GM19043 (cell line): ENCODE measurements around the gene ADAMTS17.

ENCODE experiments used
- ATAC-seq: cut with Tn5 transposase; IDR thresholded peaks from one replicate; pipeline ENCODE4 v1.9.1; 2021; ENCODE audit warnings: low read depth; ENCODE audit not compliant: unreplicated experiment

The ADAMTS17 gene

DNA sequence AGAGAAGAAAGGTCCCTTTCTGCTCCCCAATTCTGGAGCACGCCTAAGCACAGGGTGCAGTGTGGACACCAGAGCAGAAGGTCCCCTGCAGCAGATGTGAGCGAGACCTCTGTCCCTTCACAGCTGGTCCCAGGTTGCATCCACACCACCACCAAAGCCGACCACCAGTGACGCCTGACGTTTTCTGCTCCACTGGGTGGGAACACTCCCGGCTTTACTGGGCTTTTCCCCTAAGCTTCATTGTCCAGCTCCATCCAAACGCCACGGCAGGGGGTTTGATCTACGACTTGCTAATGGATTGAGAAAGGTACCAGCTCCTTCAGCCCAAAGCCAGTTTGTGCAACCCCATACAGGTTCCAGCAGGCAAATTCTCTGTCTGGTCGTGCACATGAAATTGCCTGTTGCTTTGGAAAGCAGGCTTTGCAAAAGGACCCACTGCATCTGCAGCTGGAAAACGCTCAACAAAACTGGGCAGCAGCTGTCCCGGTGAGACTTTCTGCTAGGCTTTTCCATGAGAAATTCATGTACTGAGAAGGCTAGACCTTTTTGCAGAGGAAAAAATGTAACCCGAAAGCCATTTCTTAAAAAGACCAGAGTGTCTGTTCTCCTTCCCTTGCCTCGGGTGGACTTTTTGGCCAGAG, 31.1 kb downstream of the ADAMTS17 start:
- ATAC-seq = no peak

DNA sequence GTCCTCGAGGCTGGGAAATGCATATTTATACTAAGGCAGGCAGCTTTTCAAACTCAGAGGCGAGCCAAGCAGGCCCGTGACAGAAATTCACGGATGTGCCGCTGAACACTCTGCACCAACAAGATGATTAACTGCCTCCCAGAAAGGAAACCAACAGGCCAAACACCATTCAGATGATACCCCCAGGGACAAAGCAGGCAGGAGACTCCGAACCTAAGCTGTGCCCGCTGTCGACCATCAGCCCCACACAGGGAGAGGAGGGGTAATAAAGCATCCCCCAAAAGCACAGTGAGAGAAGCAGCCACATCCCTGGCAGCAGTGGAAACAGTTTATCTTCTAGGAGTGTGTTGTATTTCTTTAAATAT, 31.8 kb downstream of the ADAMTS17 start:
- no peak for ATAC-seq

DNA sequence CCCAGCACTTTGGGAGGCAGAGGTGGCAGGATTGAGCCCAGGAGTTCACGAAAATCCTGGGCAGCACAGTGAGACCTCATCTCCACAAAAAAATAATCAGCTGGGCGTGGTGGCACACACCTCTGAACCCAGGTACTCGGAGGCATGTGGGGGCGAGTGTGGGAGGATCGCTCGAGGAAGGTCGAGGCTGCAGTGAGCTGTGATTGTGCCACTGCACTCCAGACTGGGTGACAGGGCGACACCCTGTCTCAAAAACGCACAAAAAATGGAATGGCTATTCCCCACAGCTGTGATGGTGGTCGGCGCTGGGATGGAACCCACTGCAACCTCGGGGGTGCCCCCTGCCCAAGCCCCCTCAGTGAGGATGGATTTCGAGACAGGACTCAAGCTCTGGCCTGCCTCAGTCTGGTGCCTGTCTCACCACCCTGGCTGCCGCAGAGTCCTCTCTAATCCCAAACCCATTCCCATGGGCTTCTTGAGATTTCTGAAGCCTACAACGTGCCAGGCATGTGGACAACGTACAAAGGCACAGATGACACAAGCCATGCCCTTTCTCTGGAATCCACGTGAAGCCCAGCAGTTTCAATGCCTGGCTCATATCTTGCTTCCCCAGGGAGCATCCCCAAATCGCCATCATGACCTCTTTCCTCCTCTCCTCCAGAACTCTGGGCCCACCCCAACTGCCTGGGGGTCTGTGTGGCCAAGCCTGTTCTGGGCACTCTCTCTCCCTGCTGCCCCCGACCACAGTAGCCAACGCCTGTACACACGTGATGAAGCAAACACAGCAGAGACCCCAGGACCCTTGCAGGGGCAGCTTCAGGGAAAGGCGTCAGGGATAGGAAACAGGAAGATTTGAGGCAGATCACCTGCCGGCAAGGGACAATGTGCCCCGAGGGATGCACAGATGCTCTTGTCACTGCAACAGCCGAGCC, 32.4 kb downstream of the ADAMTS17 start:
- ATAC-seq = no peak

GRCh38 chr15:100308608-100309007, 33.2 kb downstream of the ADAMTS17 start:
- no peak for ATAC-seq

DNA sequence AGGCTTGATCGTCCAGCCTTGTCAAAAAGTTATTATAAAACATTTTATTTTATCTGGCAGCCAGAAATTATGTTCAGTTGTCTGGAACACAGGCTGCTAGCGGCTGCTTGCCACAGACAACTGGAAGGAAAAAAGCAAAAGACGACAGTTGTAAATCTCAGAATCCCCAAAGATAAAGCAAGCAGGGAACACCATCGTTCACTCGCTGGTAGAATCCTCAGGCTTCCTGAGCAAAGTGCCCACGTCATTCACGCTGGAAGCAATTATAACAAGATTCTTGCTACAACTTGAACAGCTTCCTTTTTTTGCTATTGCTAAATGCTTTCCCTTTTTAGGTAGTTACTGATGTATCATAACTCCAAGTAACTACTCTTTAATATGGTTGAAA, 33.6 kb downstream of the ADAMTS17 start:
- no peak for ATAC-seq

DNA sequence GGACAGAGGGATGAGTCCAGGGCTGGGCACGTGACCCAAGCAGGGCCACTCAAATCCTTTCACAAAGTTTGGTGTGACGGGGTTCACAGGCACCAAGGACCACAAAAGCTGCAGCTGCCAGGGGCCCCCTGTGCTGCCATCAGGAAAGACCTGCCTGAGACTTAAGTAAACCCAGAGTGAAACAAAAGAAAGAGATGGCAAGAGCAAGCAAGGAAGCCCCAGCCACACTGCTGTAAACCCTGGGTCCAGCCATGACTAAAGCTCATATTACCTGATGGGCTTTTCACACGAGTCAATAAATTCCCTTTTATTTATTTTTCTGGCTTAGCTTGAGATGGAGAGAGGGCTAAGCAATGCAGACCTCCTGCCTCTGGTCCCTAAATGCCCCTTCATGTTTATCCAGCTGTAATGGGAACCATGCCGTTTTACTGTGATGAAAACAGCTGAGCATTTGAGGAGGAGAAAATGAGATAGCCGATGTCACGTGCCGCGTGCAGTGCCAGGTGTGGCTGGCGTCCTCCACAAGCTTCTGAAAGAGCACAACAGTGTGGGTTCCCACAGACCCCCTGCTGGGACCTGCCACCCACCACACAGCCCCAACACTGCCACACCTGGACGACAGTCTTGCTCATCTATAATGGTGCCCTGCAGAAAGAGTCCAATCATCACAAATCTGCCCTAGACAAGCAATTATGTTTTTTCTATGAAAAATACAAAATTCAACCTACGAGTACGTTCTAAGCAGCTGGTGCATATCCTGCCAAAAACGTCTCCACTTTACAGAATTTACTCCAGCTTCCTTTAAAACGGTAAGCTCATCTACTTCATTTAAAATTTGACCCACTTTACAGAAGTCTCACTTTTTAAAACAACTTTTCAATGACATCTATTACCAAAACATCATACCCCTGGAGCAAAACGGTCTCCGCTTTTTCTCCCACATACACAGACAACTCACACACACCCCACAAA, 34.2 kb downstream of the ADAMTS17 start:
- ATAC-seq = no peak

- ATAC-seq = no peak
These were observed 35.7 kb downstream of the ADAMTS17 start for GRCh38 chr15:100306098-100306497.

GRCh38 chr15:100301910-100302431, 39.8 kb downstream of the ADAMTS17 start:
- no peak for ATAC-seq

DNA sequence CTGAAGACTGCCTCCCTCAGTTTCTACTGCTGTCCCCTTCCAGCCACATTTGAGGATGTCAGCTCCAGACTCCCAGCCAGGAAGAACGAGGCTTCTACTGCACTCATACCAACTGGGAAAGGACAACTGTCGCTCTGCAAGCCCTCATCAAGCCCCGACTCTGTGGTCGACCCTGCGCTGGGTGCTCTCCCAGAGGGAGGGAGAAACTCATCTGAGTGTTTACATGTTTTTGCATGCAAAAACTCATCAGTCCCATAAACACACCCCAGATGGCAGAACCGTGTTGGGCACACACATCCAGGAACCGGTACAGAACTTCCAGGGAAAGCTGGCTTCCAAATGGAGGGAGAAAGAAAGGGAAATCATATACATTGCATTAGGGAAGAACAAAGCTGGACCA, 43.5 kb downstream of the ADAMTS17 start:
- no peak for ATAC-seq

DNA sequence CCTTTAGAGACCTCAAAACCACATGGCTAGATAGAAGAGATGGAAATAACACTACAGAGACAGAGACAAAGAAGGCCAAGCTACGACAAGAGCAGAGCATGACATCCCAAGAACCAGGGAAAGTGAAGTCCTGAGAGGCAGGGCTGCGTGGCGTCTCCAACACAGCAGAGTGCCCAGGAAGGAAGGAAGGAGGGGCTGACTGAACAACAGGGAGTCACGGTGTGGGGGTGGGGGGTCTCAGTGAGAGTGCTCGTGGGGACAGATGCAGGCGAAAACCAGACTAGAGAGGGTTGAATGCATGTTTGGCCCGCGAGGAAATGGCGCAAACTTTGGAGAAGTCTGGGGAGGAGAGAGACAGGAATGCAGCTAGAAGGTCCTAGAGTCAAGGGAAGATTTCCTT, 44.0 kb downstream of the ADAMTS17 start:
- no peak for ATAC-seq

GRCh38 chr15:100295939-100296565, 45.7 kb downstream of the ADAMTS17 start:
- ATAC-seq = no peak

GRCh38 chr15:100292010-100292409, 49.8 kb downstream of the ADAMTS17 start:
- no peak for ATAC-seq

DNA sequence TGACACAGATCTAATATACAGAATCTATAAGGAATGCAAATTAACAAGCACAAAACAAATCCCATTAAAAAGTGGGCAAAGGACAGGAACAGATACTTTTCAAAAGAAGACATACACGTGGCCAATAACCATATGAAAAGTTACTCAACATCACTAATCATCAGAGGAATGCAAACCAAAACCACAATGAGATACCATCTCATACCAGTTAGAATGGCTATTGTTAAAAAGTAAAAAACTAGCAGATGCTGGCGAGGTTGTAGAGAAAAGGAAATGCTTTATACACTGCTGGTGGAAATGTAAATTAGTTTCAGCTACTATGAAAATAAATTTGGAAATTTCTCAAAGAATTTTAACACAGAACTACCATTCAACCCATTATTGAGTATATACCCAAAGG, 50.7 kb downstream of the ADAMTS17 start:
- no peak for ATAC-seq

- no peak for ATAC-seq
These were observed 56.0 kb downstream of the ADAMTS17 start for GRCh38 chr15:100285641-100286295.

- no peak for ATAC-seq
These were observed 57.1 kb downstream of the ADAMTS17 start for GRCh38 chr15:100284701-100285100.

GRCh38 chr15:100284191-100284590, 57.6 kb downstream of the ADAMTS17 start:
- ATAC-seq = no peak

DNA sequence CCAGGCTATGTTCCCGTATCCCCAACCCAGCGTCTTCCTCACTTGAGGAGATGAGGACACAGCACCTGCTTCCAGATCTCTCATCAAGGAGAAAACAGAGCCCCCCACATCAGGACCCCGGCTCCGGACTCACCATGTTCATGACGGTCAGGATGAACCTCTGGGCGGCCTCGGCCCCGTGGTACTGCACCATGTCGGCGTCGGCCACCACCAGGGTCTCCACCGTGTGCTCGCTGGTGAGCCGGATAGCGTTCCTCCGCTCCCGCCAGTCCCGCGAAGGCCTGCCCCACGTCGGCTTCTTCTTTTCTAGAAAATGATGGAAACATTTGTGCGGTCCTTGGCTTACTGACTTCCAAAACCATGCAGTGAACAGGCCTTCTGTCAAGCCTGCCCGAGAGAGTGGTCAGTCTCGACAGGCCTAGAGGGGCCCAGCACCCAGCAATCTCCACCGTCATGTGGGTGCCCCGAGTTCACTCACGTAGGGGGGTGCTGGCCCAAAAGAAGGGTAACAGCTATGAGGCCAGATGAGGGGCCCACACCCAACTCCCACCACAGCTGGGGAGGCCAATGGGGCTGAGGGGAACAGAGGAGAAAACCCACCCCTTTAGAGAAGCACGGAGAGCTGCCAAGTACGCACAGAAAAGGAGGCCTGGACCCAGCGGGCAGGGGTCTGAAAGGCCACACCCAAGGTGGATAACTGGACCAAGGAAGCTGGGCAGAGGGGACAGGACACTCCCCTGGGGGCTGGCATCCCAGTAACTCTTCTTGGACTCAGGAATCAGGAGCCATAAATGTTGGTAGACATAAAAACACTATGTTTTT, 60.5 kb downstream of the ADAMTS17 start:
- no peak for ATAC-seq

DNA sequence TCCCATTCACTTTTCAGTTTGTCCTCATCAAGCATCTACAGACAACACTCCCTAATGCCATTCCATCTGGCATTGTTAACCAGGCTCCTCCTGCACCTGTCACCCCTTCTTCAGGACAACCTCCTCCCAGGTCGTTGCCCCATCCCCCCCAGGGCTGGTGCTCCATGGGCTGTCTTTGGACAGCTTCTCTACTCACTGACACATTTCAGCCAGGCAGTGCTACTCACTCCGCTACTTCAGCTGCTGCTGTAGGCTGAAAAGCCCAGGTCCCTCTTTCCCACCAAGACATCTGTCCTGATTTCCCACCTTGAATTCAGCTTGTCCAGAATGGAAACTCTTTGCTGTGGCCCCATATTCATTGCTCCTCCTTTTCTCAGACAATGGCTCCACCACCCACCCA, 61.9 kb downstream of the ADAMTS17 start:
- ATAC-seq = no peak

GRCh38 chr15:100279446-100279845, 62.3 kb downstream of the ADAMTS17 start:
- ATAC-seq = no peak
